Mesendoderm (in vitro differentiated cells): ENCODE data around the gene SPTBN4.

ENCODE experiments used
- DNase-seq: peaks from one replicate; pipeline ENCODE4 v3.0.0; 2013
- H2AK5ac ChIP-seq: 2 replicates; pipeline ENCODE4 v1.6.1; 2013; ENCODE audit warnings: low read length, inconsistent platforms
- H2BK120ac ChIP-seq: 2 replicates; pipeline ENCODE4 v1.6.1; 2013; ENCODE audit warnings: low read depth, mild to moderate bottlenecking, low read length, moderate library complexity, mixed read lengths
- H2BK15ac ChIP-seq: replicated peaks from 2 replicates; pipeline ENCODE4 v1.6.1; 2013; ENCODE audit warnings: low read depth, mild to moderate bottlenecking, moderate library complexity
- H2BK5ac ChIP-seq: 2 replicates; pipeline ENCODE4 v1.6.1; 2013; ENCODE audit warnings: low read length, inconsistent platforms
- H3K18ac ChIP-seq: 2 replicates; pipeline ENCODE4 v1.6.1; 2013; ENCODE audit warnings: mild to moderate bottlenecking, low read length, mixed read lengths
- H3K23ac ChIP-seq: one replicate; pipeline ENCODE4 v1.6.1; 2013; ENCODE audit warnings: low read length
- H3K27ac ChIP-seq: 2 replicates; pipeline ENCODE4 v1.5.1; 2013; ENCODE audit warnings: low read depth, mild to moderate bottlenecking, inconsistent platforms, low read length, moderate library complexity
- H3K27me3 ChIP-seq: 2 replicates; pipeline ENCODE4 v1.6.1; 2013; ENCODE audit warnings: low read length, control low read depth, mild to moderate bottlenecking, inconsistent platforms; ENCODE audit not compliant: insufficient read depth, poor library complexity
- H3K36me3 ChIP-seq: 2 replicates; pipeline ENCODE4 v1.6.1; 2013; ENCODE audit warnings: low read length, inconsistent platforms; ENCODE audit not compliant: control insufficient read depth, insufficient read depth
- H3K4ac ChIP-seq: one replicate; pipeline ENCODE4 v1.6.1; 2013; ENCODE audit warnings: low read depth, mild to moderate bottlenecking, low read length, moderate library complexity
- H3K4me1 ChIP-seq: 2 replicates; pipeline ENCODE4 v1.6.1; 2013; ENCODE audit warnings: low read depth, low read length, inconsistent platforms; ENCODE audit not compliant: control insufficient read depth
- H3K4me2 ChIP-seq: 2 replicates; pipeline ENCODE4 v1.6.1; 2013; ENCODE audit warnings: low read length
- H3K4me3 ChIP-seq: 2 replicates; pipeline ENCODE4 v1.5.1; 2013; ENCODE audit warnings: mild to moderate bottlenecking, low read length
- H3K56ac ChIP-seq: one replicate; pipeline ENCODE4 v1.6.1; 2013; ENCODE audit warnings: low read length
- H3K79me1 ChIP-seq: 2 replicates; pipeline ENCODE4 v1.6.1; 2013; ENCODE audit warnings: low read length, inconsistent platforms
- H3K79me2 ChIP-seq: 2 replicates; pipeline ENCODE4 v1.6.1; 2013; ENCODE audit warnings: mild to moderate bottlenecking, low read length; ENCODE audit not compliant: control insufficient read depth, insufficient read depth
- H3K9ac ChIP-seq: 2 replicates; pipeline ENCODE4 v1.6.1; 2013; ENCODE audit warnings: low read length, inconsistent platforms
- H4K5ac ChIP-seq: one replicate; pipeline ENCODE4 v1.6.1; 2013; ENCODE audit warnings: low read length
- H4K8ac ChIP-seq: one replicate; pipeline ENCODE4 v1.6.1; 2013; ENCODE audit warnings: low read depth, mild to moderate bottlenecking, control low read depth, low read length, moderate library complexity
- WGBS: extraction: QIAGEN DNeasy Blood & Tissue Kit; methylation state at CpG from one replicate; pipeline ENCODE4 v1.1.7; 2013; ENCODE audit warnings: low lambda C conversion rate, missing lambda C conversion rate; ENCODE audit not compliant: insufficient coverage; ENCODE audit errors: extremely low coverage; 5-methylcytosine and 5-hydroxymethylcytosine counted together

Gene SPTBN4

DNA sequence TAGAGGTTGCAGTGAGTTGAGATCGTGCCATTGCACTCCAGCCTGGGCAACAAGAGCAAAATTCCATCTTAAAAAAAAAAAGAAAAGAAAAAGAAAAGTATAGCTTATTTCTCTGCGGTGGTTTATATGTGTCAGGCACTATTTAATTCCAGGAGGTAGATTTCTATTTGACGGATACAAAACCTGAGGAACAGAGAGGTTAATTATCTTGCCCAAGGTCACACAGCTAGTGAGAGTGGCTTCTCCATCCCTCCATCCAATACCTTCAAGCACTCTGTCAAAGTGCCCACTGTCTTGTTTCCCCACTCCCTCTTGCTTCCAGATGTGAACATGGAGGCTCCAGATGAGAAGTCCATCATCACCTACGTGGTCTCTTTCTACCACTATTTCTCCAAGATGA, 34.8 kb downstream of the SPTBN4 start:
- Histone ChIP-seq H3K23ac (no peak overlapping the region), H4K5ac (no peak overlapping the region), H2BK120ac (no peak overlapping the region), H3K79me1 (no peaks in the 10 kb centered on the region), H3K18ac (no peak overlapping the region), H3K27me3 (no peaks in the 10 kb centered on the region), H3K4me3 (no peak overlapping the region), H3K4me2 (no peak overlapping the region), H2BK15ac (no peak overlapping the region), H4K8ac (no peak overlapping the region), H2BK5ac (no peak overlapping the region), H3K4ac (no peak overlapping the region), H2AK5ac (no peak overlapping the region), H3K79me2 (no peaks in the 10 kb centered on the region), H3K4me1 (no peaks in the 10 kb centered on the region), H3K36me3 (no peaks in the 10 kb centered on the region), H3K56ac (no peak overlapping the region), H3K27ac (no peak overlapping the region), H3K9ac (no peak overlapping the region)
- no CpG with 5 or more reads among the region's 4 CpGs for whole genome bisulfite sequencing
- no peak for DNase-seq

DNA sequence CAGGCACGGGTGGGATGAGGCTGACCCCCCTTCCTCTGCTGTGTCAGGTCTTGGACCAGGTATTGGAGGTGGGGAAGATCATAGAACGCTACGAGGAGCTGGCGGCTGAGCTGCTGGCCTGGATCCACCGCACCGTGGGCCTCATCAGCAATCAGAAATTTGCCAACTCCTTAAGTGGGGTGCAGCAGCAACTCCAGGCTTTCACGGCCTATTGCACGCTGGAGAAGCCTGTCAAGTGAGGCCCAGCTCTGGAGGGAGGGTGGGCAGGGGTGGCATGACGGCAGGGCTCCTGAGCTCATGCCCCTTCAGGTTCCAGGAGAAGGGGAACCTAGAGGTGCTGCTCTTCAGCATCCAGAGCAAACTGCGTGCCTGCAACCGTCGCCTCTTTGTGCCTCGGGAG, 35.3 kb downstream of the SPTBN4 start:
- no peak for DNase-seq
- no peak overlapping the region for H4K5ac ChIP-seq
- no peak overlapping the region for H3K4me2 ChIP-seq
- no CpG with 5 or more reads among the region's 13 CpGs for WGBS
- no peak overlapping the region for H3K9ac ChIP-seq
- H2AK5ac ChIP-seq: no peak overlapping the region
- H2BK15ac ChIP-seq: no peak overlapping the region
- no peak overlapping the region for H2BK5ac ChIP-seq
- H3K27me3 ChIP-seq: no peaks in the 10 kb centered on the region
- H3K79me1 ChIP-seq: no peaks in the 10 kb centered on the region
- no peak overlapping the region for H2BK120ac ChIP-seq
- H3K79me2 ChIP-seq: no peaks in the 10 kb centered on the region
- H3K36me3 ChIP-seq: no peaks in the 10 kb centered on the region
- H3K27ac ChIP-seq: no peak overlapping the region
- H3K56ac ChIP-seq: no peak overlapping the region
- H3K4me1 ChIP-seq: no peaks in the 10 kb centered on the region
- no peak overlapping the region for H4K8ac ChIP-seq
- no peak overlapping the region for H3K23ac ChIP-seq
- H3K4ac ChIP-seq: no peak overlapping the region
- H3K18ac ChIP-seq: no peak overlapping the region
- H3K4me3 ChIP-seq: no peak overlapping the region

DNA sequence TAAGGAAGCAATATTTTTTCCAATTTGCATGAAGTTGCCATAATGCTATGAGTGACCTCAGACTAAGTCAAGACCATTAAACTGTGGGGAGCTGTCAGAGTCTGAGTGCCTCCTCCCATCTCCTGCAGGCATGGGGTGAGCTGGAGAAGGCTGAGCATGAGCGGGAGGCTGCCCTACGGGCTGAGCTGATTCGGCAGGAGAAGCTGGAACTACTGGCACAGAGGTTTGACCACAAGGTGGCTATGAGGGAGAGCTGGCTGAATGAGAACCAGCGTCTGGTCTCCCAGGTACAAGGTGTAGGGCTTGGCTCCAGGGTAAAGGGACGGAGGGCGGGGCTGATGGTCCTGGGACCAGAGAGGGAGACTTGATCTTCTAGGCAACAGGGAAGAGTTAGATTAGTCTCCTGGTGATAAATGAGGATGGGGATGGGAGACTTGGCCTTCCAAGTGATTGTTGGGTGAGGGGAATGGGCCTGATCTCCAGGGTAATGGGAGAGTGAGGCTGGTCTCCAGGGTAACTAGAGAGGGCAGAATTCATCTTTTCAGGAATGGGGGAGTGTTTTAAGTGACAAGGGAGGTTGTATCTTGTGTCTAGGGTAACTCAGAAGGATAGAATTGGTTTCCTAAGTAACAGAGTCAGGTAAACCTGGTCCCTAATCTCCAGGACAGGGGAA, 36.0 kb downstream of the SPTBN4 start:
- Histone ChIP-seq H2BK15ac (no peak overlapping the region), H2BK5ac (no peak overlapping the region), H4K5ac (no peak overlapping the region), H3K9ac (no peak overlapping the region), H3K18ac (no peak overlapping the region), H3K36me3 (no peaks in the 10 kb centered on the region), H3K79me1 (no peaks in the 10 kb centered on the region), H3K56ac (no peak overlapping the region), H2AK5ac (no peak overlapping the region), H4K8ac (no peak overlapping the region), H3K23ac (no peak overlapping the region), H3K79me2 (no peaks in the 10 kb centered on the region), H3K27ac (no peak overlapping the region), H2BK120ac (no peak overlapping the region), H3K4me2 (no peak overlapping the region), H3K27me3 (no peaks in the 10 kb centered on the region), H3K4ac (no peak overlapping the region), H3K4me1 (no peaks in the 10 kb centered on the region), H3K4me3 (no peak overlapping the region)
- no CpG with 5 or more reads among the region's 6 CpGs for WGBS
- peak; percentile 69 for DNase-seq

DNA sequence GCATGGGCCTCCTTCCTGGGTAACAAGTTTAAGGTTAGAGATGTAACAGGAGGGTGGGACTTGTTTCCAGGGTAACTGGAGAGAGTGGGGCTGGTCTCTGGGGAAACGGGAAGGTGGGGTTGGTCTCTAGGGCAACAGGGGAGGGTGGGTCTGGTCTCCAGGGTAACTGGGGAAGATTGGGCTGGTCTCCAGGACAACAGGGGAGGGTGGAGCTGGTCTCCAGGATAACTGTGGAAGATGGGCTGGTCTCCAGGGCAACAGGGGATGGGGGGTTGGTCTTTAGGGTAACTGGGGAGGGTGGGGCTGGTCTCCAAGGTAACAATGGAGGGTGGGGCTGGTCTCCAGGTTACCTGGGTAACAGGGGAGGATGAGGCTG, 36.5 kb downstream of the SPTBN4 start:
- H3K4me2 ChIP-seq: no peak overlapping the region
- H3K27me3 ChIP-seq: no peaks in the 10 kb centered on the region
- no peaks in the 10 kb centered on the region for H3K79me2 ChIP-seq
- no peak overlapping the region for H3K56ac ChIP-seq
- no peak overlapping the region for H3K18ac ChIP-seq
- H2BK5ac ChIP-seq: no peak overlapping the region
- no peak overlapping the region for H2BK15ac ChIP-seq
- H3K4me1 ChIP-seq: no peaks in the 10 kb centered on the region
- no peak overlapping the region for H3K27ac ChIP-seq
- no peak overlapping the region for H3K4me3 ChIP-seq
- no peak overlapping the region for H3K9ac ChIP-seq
- no CpG with 5 or more reads among the region's 1 CpG for WGBS
- H4K8ac ChIP-seq: no peak overlapping the region
- peak; percentile 47 for DNase-seq
- H3K36me3 ChIP-seq: no peaks in the 10 kb centered on the region
- no peak overlapping the region for H2BK120ac ChIP-seq
- no peak overlapping the region for H3K4ac ChIP-seq
- H4K5ac ChIP-seq: no peak overlapping the region
- H3K23ac ChIP-seq: no peak overlapping the region
- H2AK5ac ChIP-seq: no peak overlapping the region
- no peaks in the 10 kb centered on the region for H3K79me1 ChIP-seq

DNA sequence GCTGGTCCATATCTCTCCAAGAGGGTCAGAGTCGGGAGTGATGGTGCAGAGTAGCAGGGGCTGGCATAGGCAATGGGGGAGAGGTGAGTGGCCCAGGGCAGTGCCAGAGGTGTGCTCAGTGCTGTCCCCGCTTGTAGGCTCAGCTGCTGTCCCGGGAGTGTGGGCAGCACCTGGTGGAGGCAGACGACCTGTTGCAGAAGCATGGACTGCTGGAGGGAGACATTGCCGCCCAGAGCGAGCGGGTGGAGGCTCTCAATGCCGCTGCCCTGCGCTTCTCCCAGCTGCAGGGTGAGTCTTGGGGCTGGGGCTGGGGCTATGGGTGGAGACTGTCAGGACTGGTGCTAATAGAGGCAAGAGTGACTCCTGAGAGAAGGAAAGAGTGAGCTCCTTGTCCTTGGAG, 39.3 kb downstream of the SPTBN4 start:
- H3K9ac ChIP-seq: no peak overlapping the region
- no peak overlapping the region for H3K27ac ChIP-seq
- no peaks in the 10 kb centered on the region for H3K27me3 ChIP-seq
- no peak overlapping the region for H3K18ac ChIP-seq
- H2AK5ac ChIP-seq: no peak overlapping the region
- H3K79me1 ChIP-seq: no peaks in the 10 kb centered on the region
- DNase-seq: no peak
- no peak overlapping the region for H3K23ac ChIP-seq
- H2BK15ac ChIP-seq: no peak overlapping the region
- no CpG with 5 or more reads among the region's 9 CpGs for WGBS
- H2BK120ac ChIP-seq: no peak overlapping the region
- H4K5ac ChIP-seq: no peak overlapping the region
- H4K8ac ChIP-seq: no peak overlapping the region
- no peaks in the 10 kb centered on the region for H3K36me3 ChIP-seq
- H2BK5ac ChIP-seq: no peak overlapping the region
- H3K4me2 ChIP-seq: no peak overlapping the region
- H3K79me2 ChIP-seq: no peaks in the 10 kb centered on the region
- no peak overlapping the region for H3K56ac ChIP-seq
- no peaks in the 10 kb centered on the region for H3K4me1 ChIP-seq
- no peak overlapping the region for H3K4ac ChIP-seq
- no peak overlapping the region for H3K4me3 ChIP-seq

DNA sequence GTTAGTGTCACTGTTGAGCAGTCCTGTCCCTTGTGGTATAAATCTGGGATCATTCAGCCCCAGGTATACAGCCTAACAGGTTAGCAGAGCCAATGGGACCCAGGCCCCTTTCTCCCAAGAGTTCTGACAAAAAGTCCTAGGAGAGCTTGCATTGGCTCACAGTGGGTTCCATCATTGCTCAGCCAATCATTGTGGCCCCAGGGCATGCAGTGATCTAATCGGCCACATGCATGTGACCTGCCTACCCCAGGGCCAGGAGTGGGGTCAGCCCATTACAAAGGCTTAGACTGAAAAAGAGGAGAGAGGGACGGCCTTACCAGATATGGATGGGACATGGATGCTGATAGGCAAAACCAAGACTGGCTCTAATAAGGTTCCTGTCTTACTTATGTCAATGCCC, 41.1 kb downstream of the SPTBN4 start:
- Histone ChIP-seq H3K27me3 (peaks cover 10% of the 10 kb centered on the region), H3K36me3 (no peaks in the 10 kb centered on the region), H3K9ac (no peak overlapping the region)

More for the DNA sequence above, 41.1 kb downstream of the SPTBN4 start:
- Histone ChIP-seq H3K4ac (no peak overlapping the region), H3K79me2 (no peaks in the 10 kb centered on the region), H3K18ac (no peak overlapping the region), H3K79me1 (no peaks in the 10 kb centered on the region), H3K27ac (no peak overlapping the region), H3K23ac (no peak overlapping the region), H3K4me1 (no peaks in the 10 kb centered on the region), H4K5ac (no peak overlapping the region), H2BK5ac (no peak overlapping the region), H3K4me3 (no peak overlapping the region), H2BK15ac (no peak overlapping the region), H2AK5ac (no peak overlapping the region), H2BK120ac (no peak overlapping the region), H3K4me2 (no peak overlapping the region), H3K56ac (no peak overlapping the region), H4K8ac (no peak overlapping the region)
- DNase-seq: peak; percentile 34
- no CpG with 5 or more reads among the region's 2 CpGs for WGBS
